OCI-LY3 (cell line): ENCODE data around the gene ARHGAP29.

Source experiments
- H2AFZ ChIP-seq: fragments of 200-600, 300-600 bp; shearing (Covaris generic); 2 replicates; pipeline ENCODE4 v1.6.0; 2014; ENCODE audit warnings: antibody characterized with exemption, low read depth, low read length
- H3K27ac ChIP-seq: fragments of 200-600, 300-600 bp; sonication (generic); 2 replicates; pipeline ENCODE4 v1.5.1; 2014; ENCODE audit warnings: mild to moderate bottlenecking, low read length, moderate library complexity, mixed read lengths
- H3K27me3 ChIP-seq: fragments of 200-600, 300-600 bp; sonication (generic); 2 replicates; pipeline ENCODE4 v1.6.1; 2014; ENCODE audit warnings: low read depth, low read length, mixed read lengths
- H3K36me3 ChIP-seq: fragments of 200-600, 300-600 bp; sonication (generic); replicated peaks from 2 replicates; pipeline ENCODE3; 2014; ENCODE audit warnings: low read depth, low read length, mixed read lengths
- H3K4me1 ChIP-seq: fragments of 300-600, 200-600 bp; sonication (generic); 2 replicates; pipeline ENCODE4 v1.6.1; 2014; ENCODE audit warnings: low read length, mixed read lengths
- H3K4me2 ChIP-seq: fragments of 200-600, 300-600 bp; sonication (generic); 2 replicates; pipeline ENCODE4 v1.6.1; 2014; ENCODE audit warnings: low read length, mixed read lengths
- H3K4me3 ChIP-seq: fragments of 300-600, 200-600 bp; sonication (generic); 2 replicates; pipeline ENCODE4 v1.5.1; 2014; ENCODE audit warnings: antibody characterized with exemption, mild to moderate bottlenecking, low read length, moderate library complexity
- H3K79me2 ChIP-seq: fragments of 300-600, 200-600 bp; shearing (Covaris generic); 2 replicates; pipeline ENCODE4 v1.6.1; 2014; ENCODE audit warnings: mild to moderate bottlenecking, low read length, mixed read lengths
- H3K9ac ChIP-seq: fragments of 300-600, 200-600 bp; shearing (Covaris generic); 2 replicates; pipeline ENCODE4 v1.6.0; 2014; ENCODE audit warnings: mild to moderate bottlenecking, low read length, moderate library complexity
- H3K9me3 ChIP-seq: fragments of 200-600, 300-600 bp; shearing (Covaris generic); 2 replicates; pipeline ENCODE4 v1.6.1; 2014; ENCODE audit warnings: low read length, mixed read lengths; ENCODE audit not compliant: insufficient read depth
- H4K20me1 ChIP-seq: fragments of 200-600, 300-600 bp; sonication (generic); 2 replicates; pipeline ENCODE4 v1.6.1; 2016; ENCODE audit warnings: low read length, mixed read lengths; ENCODE audit not compliant: insufficient read depth
- EZH2phosphoT487 ChIP-seq: fragments of 200-600 bp; shearing (Covaris generic); IDR thresholded peaks from 2 replicates; pipeline ENCODE4 v1.6.1; 2018; ENCODE audit warnings: antibody characterized with exemption, mixed run types, low read depth
- TF ChIP-seq, protein P1 (sequence below): fragments of 200-600, 300-600 bp; sonication (generic); IDR thresholded peaks from 2 replicates; pipeline ENCODE4 v1.5.1; 2014; ENCODE audit warnings: antibody characterized with exemption, low read length, low read depth

ARHGAP29 gene

DNA sequence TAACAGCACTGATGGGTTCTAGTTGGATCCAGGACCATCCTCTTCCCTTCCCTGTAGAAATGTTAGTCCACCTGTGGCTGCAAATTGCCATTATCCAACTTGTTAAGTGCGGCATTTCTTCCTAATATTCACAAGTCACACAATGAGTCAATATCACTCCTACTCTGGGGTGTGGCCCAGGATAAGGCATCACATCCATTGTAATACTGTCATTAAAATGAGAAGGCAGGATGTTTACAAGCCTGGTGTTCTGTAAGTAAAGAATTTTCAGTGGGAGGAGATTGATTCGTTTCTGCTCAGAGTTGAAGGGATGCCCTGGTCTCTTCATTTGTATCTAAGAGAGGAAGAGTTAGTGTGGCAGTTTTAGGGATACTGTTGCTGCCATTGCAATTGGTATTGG, 18.1 kb upstream of the ARHGAP29 start:
- no peak overlapping the region for H3K4me3 ChIP-seq
- H4K20me1 ChIP-seq = no peaks in the 10 kb centered on the region
- no peak overlapping the region for H3K4me2 ChIP-seq
- H3K9me3 ChIP-seq = no peaks in the 10 kb centered on the region
- H3K79me2 ChIP-seq = no peaks in the 10 kb centered on the region
- peaks cover 5% of the 10 kb centered on the region for H3K4me1 ChIP-seq
- no peak overlapping the region for H3K9ac ChIP-seq
- no peak overlapping the region for H2AFZ ChIP-seq
- H3K27me3 ChIP-seq = 0 out of 2 replicates have a peak, but pooled peaks cover 5% of the 10 kb centered on the region
- TF ChIP-seq, protein P1, sequence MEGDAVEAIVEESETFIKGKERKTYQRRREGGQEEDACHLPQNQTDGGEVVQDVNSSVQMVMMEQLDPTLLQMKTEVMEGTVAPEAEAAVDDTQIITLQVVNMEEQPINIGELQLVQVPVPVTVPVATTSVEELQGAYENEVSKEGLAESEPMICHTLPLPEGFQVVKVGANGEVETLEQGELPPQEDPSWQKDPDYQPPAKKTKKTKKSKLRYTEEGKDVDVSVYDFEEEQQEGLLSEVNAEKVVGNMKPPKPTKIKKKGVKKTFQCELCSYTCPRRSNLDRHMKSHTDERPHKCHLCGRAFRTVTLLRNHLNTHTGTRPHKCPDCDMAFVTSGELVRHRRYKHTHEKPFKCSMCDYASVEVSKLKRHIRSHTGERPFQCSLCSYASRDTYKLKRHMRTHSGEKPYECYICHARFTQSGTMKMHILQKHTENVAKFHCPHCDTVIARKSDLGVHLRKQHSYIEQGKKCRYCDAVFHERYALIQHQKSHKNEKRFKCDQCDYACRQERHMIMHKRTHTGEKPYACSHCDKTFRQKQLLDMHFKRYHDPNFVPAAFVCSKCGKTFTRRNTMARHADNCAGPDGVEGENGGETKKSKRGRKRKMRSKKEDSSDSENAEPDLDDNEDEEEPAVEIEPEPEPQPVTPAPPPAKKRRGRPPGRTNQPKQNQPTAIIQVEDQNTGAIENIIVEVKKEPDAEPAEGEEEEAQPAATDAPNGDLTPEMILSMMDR = no peak
- TF ChIP-seq EZH2phosphoT487 = no peak
- no peak overlapping the region for H3K27ac ChIP-seq
- no peaks in the 10 kb centered on the region for H3K36me3 ChIP-seq

DNA sequence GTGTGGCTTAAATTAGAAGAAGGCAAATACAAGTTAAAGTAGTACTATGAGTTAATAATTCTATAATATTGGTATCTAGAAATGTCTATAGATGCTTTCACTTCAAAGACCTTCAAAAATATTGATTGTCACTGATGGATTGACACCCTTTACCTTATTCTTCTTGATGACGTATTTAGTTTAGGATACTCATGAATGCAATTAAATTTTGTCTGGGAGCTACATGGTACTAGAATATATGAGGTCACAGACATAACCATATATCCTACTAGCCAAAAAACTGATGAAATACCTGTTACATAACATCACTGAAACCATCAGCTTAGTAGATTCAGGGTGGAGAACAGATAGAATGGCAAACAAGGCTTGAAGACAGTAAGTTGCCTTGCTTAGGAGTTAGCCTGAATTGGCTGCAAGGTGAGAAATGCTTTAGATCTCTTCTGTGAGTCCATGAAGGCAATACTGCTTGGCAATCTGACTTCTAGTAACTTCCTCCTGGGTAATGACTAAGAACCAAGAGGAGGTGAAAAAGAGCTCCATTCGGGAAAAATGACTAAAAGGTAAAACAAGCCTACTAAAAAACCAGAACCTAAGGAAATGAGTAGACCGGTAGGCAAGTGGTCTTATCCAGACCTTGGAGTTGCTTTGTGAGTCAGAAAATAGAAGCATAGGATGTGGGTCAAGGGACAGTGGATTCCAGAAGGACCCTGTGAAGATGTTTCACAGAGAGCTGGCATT, 16.9 kb upstream of the ARHGAP29 start:
- Histone ChIP-seq H3K9me3 (no peaks in the 10 kb centered on the region), H3K4me1 (no peaks in the 10 kb centered on the region), H4K20me1 (no peaks in the 10 kb centered on the region), H2AFZ (no peak overlapping the region), H3K36me3 (no peaks in the 10 kb centered on the region), H3K4me2 (no peak overlapping the region), H3K27me3 (0 out of 2 replicates have a peak, but pooled peaks cover 5% of the 10 kb centered on the region), H3K9ac (no peak overlapping the region), H3K79me2 (no peaks in the 10 kb centered on the region), H3K4me3 (no peak overlapping the region), H3K27ac (no peak overlapping the region)
- TF ChIP-seq, protein P1 = no peak
- TF ChIP-seq EZH2phosphoT487 = no peak

DNA sequence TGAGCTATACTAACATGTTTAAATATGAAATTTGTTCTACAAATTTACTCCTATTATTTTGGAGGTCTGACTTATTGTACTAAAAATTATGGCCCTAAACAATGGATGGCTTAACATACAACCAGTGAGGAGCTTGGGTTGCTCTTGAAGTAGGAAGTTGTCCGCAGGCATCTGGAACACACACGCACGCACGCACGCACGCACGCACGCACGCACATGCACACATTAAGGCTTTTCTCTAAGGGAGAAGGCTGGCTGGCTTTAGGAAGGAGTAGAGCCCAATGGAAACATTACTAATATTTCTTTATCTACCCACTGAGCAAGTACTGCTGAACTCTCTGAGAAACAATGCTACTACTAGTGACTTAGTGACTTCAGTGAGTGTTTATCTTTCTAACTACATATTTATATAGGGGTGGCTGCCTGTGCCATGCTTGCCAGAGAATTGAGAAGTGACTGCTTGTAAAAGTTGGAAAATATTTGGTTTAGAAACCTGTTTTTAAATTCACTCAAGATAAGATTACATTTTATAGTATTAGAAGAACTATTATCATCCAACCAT, 16.2 kb upstream of the ARHGAP29 start:
- H3K27ac ChIP-seq = no peak overlapping the region
- no peaks in the 10 kb centered on the region for H3K36me3 ChIP-seq
- H4K20me1 ChIP-seq = no peaks in the 10 kb centered on the region
- H3K27me3 ChIP-seq = 0 out of 2 replicates have a peak, but pooled peaks cover 5% of the 10 kb centered on the region
- no peak overlapping the region for H2AFZ ChIP-seq
- TF ChIP-seq, protein P1 = no peak
- TF ChIP-seq EZH2phosphoT487 = no peak
- H3K9ac ChIP-seq = no peak overlapping the region
- no peaks in the 10 kb centered on the region for H3K79me2 ChIP-seq
- H3K4me3 ChIP-seq = no peak overlapping the region
- H3K9me3 ChIP-seq = no peaks in the 10 kb centered on the region
- no peak overlapping the region for H3K4me2 ChIP-seq
- no peaks in the 10 kb centered on the region for H3K4me1 ChIP-seq

DNA sequence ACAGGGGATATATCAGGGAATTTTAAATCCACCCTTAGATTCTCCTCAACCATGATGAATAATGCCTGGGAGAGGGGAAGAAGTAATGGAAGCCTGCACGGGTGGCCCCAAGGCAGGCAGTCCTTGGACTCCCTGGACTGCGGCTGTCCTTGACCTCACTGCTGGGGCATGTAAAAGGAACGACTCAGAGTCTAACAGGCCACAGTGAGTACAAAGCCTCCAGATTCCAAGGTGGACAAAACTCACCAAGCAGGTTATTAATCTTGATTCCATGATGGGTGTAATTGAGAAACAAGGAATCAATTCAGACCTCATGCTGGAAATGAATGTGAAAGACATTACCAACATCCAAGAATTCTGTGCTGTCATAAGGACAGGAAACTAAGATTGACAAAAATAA, 13.0 kb upstream of the ARHGAP29 start:
- Histone ChIP-seq H2AFZ (no peak overlapping the region), H3K27me3 (0 out of 2 replicates have a peak, but pooled peaks cover 5% of the 10 kb centered on the region), H4K20me1 (no peaks in the 10 kb centered on the region), H3K9me3 (no peaks in the 10 kb centered on the region), H3K4me2 (no peak overlapping the region), H3K4me1 (no peaks in the 10 kb centered on the region), H3K36me3 (no peaks in the 10 kb centered on the region), H3K27ac (no peak overlapping the region), H3K4me3 (no peak overlapping the region), H3K9ac (no peak overlapping the region), H3K79me2 (no peaks in the 10 kb centered on the region)
- TF ChIP-seq EZH2phosphoT487 = no peak
- TF ChIP-seq, protein P1 = no peak
